GM10248 (cell line): Measurements from ENCODE around the gene SGO1.

ENCODE experiments used
- CTCF ChIA-PET: fragments of 300-600 bp; sonication (Branson Sonifier 250); formaldehyde crosslinking; extraction: SDS; loops from one replicate; lab custom pipeline; 2021; ENCODE audit warnings: antibody characterized with exemption; lab: Yijun Ruan, JAX
- POLR2A ChIA-PET: fragments of 350-650 bp; sonication (Branson Sonifier 250); formaldehyde crosslinking; extraction: SDS; loops from one replicate; lab custom pipeline; 2020; ENCODE audit warnings: antibody characterized with exemption; lab: Yijun Ruan, JAX
- DNase-seq: peaks from one replicate; pipeline ENCODE4 v3.0.0; 2012; ENCODE audit errors: extremely low spot score
- TF ChIP-seq, protein P1 (sequence below): IDR thresholded peaks from 2 replicates; pipeline ENCODE4 v1.5.1; 2012; ENCODE audit warnings: mild to moderate bottlenecking, low read depth; ENCODE audit errors: extremely low read depth, missing control alignments, control extremely low read depth

SGO1 gene

DNA sequence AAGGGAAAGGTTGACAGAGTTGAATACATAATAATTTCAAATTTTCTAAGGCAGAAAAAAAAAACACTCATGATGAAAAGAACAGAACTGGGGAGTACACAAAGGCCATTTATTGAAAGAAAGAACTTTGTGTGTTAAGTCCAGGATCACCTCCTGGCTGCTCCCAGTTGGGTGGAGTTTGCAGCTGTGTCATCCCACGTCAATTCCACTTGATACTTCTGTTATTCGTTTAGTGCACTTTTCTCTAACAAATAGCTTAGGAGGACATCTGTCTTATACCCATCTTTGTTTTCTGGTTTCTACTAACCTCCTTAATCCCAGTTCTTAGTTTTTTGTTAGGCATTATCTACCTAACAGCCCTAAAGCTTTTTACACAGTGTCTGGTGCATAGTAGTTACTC is 44.7 kb downstream of the SGO1 start:
- CTCF ChIA-PET, result interaction anchor here (1.6 to 2.2 kb wide), 2 partner anchors 8 to 11 kb away, joined by 6 read pairs; no protein-coding TSS in a partner anchor
- POLR2A ChIA-PET, result no interaction called here
- TF ChIP-seq, protein P1, sequence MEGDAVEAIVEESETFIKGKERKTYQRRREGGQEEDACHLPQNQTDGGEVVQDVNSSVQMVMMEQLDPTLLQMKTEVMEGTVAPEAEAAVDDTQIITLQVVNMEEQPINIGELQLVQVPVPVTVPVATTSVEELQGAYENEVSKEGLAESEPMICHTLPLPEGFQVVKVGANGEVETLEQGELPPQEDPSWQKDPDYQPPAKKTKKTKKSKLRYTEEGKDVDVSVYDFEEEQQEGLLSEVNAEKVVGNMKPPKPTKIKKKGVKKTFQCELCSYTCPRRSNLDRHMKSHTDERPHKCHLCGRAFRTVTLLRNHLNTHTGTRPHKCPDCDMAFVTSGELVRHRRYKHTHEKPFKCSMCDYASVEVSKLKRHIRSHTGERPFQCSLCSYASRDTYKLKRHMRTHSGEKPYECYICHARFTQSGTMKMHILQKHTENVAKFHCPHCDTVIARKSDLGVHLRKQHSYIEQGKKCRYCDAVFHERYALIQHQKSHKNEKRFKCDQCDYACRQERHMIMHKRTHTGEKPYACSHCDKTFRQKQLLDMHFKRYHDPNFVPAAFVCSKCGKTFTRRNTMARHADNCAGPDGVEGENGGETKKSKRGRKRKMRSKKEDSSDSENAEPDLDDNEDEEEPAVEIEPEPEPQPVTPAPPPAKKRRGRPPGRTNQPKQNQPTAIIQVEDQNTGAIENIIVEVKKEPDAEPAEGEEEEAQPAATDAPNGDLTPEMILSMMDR, result no peak
- DNase-seq, result no peak

DNA sequence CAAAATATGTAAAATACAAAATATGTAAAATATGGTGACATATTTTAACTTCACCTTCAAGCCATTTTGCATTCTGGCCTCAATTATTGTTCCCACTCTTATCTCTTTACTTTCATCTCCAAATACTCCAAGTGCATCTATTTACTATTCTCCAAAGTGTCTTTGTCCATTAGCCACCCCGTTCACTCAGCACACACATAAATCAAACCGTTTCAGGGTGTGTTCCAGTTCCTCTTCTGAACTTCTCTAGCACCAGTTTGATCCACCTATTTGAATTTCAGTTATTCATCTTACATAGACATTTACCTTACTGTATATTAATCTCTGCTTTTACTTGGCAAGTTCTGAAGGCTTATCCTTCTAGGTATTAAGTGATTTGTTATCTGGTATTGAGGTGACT is 45.1 kb downstream of the SGO1 start:
- no peak for DNase-seq
- POLR2A ChIA-PET, result no interaction called here
- TF ChIP-seq, protein P1, result no peak
- CTCF ChIA-PET, result interaction anchor here (1.6 to 2.2 kb wide), 2 partner anchors 8 to 11 kb away, joined by 6 read pairs; no protein-coding TSS in a partner anchor

DNA sequence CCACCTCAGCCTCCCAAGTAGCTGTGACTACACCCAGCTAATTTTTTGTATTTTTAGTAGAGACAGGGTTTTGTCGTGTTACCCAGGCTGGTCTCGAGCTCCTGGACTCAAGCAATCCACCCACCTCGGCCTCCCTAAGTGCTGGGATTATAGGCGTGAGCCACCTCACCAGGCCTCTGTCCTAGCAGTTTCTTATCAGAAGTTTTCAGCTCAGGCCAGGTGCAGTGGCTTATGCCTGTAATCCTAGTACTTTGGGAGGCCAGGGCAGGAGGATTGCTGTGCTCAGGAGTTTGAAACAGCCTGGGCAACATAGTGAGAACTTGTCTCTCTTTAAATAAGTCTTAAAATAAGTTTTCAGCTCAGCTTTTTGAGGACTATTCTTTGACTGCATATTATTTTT is 48.4 kb downstream of the SGO1 start:
- ChIA-PET CTCF (interaction anchor here (0.8 to 1.0 kb wide), 3 partner anchors 10 to 16 kb away, joined by 3 read pairs; no protein-coding TSS in a partner anchor), POLR2A (no interaction called here)
- TF ChIP-seq, protein P1, result no peak
- no peak for DNase-seq

DNA sequence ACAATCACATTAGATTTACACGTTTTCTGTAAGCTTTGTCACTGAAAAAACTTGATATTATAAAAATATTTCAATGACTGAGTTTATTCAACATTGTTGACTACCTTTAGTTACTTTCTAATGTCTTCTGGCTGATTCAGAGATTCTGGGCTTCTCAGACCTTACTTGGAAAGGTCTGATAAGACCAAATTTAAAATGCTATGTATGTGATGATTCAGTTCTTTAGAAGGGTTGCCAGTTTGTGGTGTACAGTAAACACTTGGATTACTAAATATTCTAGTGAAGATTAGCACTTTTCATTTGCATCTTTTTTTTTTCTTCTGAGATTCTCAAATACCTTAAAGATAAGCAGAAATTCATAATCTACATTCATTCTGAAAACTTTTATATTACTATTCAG is 49.8 kb downstream of the SGO1 start:
- TF ChIP-seq, protein P1, result no peak
- CTCF ChIA-PET, result interaction anchor here (0.7 kb wide), 1 partner anchor 26 kb away, joined by 3 read pairs; no protein-coding TSS in a partner anchor
- POLR2A ChIA-PET, result no interaction called here
- DNase-seq, result no peak

DNA sequence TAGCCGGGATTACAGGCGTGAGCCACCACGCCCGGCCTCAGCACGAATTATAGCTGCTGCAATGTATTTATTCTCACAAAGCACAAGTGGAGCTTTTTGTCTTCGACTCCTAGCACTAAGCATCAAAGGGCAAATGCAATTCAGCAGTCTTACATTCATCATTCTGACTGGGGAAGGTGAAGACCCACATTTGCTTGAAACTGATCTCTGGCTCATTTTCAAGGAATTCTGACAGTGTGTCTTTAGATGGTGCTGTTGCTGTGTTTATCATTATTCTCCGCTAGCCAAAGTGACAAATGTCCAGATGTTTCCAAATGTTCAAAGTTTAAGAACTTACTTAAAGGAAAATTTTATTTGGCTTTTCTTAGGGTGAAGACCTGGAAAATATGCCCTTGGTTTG is 55.9 kb downstream of the SGO1 start:
- POLR2A ChIA-PET, result no interaction called here
- no peak for DNase-seq
- TF ChIP-seq, protein P1, result no peak
- CTCF ChIA-PET, result interaction anchor here (1.2 to 1.7 kb wide), 4 partner anchors 9 to 96 kb away, joined by 3 to 6 read pairs (median 4); no protein-coding TSS in a partner anchor

DNA sequence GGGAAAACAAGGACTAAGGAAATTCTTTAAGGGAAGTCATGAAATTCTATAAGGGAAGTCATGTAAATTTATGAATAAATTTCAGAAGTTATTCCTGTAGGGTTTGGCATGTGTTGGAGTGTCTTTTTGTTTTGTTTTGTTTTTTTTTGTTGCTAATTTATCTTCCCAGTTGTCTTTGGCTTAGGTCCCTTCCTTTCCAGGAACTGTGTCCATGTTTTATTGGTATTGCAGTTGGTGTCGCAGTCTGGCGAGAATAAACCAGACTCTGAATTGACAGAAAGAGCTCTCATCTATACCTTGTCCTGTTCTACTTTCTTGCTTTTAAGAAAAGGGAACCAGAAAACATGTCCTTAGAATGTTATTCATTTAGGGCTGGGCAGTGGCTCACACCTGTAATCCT is 57.6 kb downstream of the SGO1 start:
- TF ChIP-seq, protein P1, result no peak
- ChIA-PET CTCF (no interaction called here), POLR2A (no interaction called here)
- DNase-seq, result no peak
